HG02870 (cell line): ENCODE measurements around the gene DSTN.

Experiments
- ATAC-seq: cut with Tn5 transposase; IDR thresholded peaks from one replicate; pipeline ENCODE4 v1.9.1; 2021; ENCODE audit warnings: mild to moderate bottlenecking, moderate library complexity; ENCODE audit not compliant: unreplicated experiment

DSTN gene

GRCh38 chr20:17611540-17612286 is 41.8 kb downstream of the DSTN start:
- no peak for ATAC-seq

- no peak for ATAC-seq
Measured at GRCh38 chr20:17612287-17612991, 42.6 kb downstream of the DSTN start.

- no peak for ATAC-seq
Measured at GRCh38 chr20:17612992-17613327, 43.1 kb downstream of the DSTN start.

- ATAC-seq, result no peak
Measured at GRCh38 chr20:17613328-17614175, 43.7 kb downstream of the DSTN start.

GRCh38 chr20:17614176-17614811 is 44.4 kb downstream of the DSTN start:
- no peak for ATAC-seq

- ATAC-seq, result no peak
Measured at GRCh38 chr20:17614812-17615644, 45.2 kb downstream of the DSTN start.

- no peak for ATAC-seq
Measured at GRCh38 chr20:17615645-17616479, 46.0 kb downstream of the DSTN start.

GRCh38 chr20:17616480-17617211 is 46.8 kb downstream of the DSTN start:
- no peak for ATAC-seq

GRCh38 chr20:17617212-17617867 is 47.5 kb downstream of the DSTN start:
- ATAC-seq, result no peak

- ATAC-seq, result no peak
Measured at GRCh38 chr20:17617868-17618672, 48.2 kb downstream of the DSTN start.

GRCh38 chr20:17618673-17619013 is 48.8 kb downstream of the DSTN start:
- no peak for ATAC-seq

GRCh38 chr20:17619351-17620093 is 49.6 kb downstream of the DSTN start:
- no peak for ATAC-seq

- ATAC-seq, result no peak
Measured at GRCh38 chr20:17620371-17621228, 50.7 kb downstream of the DSTN start.

GRCh38 chr20:17621229-17621968 is 51.5 kb downstream of the DSTN start:
- ATAC-seq, result no peak
